ENCODE data around the gene FBXO36. TPM values are rescaled to one million over a fixed set of nuclear protein-coding genes. Genes with fewer than 3 reads are reported as not detected.

FBXO36 gene
- total RNA-seq, 4 donors from 2014 or later, result 4.7 to 17.9 (median 11.3) TPM

DNA sequence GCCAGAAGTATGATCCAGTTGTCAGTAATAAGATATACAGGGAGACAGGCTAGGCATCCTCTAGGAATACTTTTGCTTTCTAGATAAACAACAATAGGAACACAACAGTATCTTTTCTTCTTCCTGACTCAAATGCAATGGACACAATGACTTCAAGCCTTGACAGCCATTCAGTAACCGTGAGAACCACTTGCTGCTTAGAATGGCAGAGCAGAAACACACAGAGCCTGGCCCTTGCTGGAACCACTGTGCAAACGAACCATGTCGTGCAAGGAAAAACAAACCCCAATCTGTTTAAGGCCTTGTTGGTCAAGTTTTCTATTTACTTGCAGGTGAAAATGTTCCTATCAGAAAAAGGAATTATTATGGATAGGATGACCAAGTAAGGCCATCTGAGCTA lies 19.3 kb upstream of the FBXO36 start:
- Histone ChIP-seq H3K4me3 (replicated peaks in 1 of 3) (no peak overlapping the region), H3K27ac (peak overlapping the region in 1 of 3 donors; percentile 5), H3K27me3 (no peaks in the 10 kb centered on the region), H3K4me1 (peaks cover 25 to 27% of the 10 kb centered on the region in 2 donors), H3K9me3 (no peaks in the 10 kb centered on the region), H3K36me3 (peaks cover 0 to 3% of the 10 kb centered on the region in 2 donors)
- WGBS, 2 donors, result 45 to 50% methylated on average over 3 of the region's 3 CpGs
- TF ChIP-seq, protein P1, sequence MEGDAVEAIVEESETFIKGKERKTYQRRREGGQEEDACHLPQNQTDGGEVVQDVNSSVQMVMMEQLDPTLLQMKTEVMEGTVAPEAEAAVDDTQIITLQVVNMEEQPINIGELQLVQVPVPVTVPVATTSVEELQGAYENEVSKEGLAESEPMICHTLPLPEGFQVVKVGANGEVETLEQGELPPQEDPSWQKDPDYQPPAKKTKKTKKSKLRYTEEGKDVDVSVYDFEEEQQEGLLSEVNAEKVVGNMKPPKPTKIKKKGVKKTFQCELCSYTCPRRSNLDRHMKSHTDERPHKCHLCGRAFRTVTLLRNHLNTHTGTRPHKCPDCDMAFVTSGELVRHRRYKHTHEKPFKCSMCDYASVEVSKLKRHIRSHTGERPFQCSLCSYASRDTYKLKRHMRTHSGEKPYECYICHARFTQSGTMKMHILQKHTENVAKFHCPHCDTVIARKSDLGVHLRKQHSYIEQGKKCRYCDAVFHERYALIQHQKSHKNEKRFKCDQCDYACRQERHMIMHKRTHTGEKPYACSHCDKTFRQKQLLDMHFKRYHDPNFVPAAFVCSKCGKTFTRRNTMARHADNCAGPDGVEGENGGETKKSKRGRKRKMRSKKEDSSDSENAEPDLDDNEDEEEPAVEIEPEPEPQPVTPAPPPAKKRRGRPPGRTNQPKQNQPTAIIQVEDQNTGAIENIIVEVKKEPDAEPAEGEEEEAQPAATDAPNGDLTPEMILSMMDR (IDR thresholded peaks at IDR 0.05), result no peak
- TF ChIP-seq POLR2A (IDR thresholded peaks at IDR 0.05), result no peak
- DNase-seq, result peak in 1 of 2 donors; percentile 9
- intact Hi-C loops (cut with DNase I), result no loop called here

DNA sequence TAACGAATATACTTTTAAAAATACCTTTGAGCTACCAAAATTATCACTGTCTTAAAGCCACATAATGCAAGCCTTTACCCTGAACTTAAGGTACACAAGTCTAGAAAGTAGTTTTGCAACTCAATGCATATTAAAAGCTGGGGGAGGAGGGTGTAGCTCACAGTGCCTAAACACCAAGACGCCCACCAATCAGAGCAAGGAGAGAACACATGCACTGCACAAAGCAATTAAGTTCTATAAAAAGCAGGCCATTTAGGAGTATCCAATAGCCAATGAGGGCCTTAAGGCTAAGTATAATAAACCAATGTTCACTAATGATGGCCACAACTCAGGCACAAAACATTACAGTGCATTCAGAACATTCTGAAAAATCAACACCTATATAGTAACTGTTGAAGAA lies 16.7 kb upstream of the FBXO36 start:
- Histone ChIP-seq H3K27ac (no peak overlapping the region), H3K36me3 (peaks cover 0 to 6% of the 10 kb centered on the region in 2 donors), H3K9me3 (no peaks in the 10 kb centered on the region), H3K4me3 (replicated peaks in 1 of 3) (no peak overlapping the region), H3K27me3 (no peaks in the 10 kb centered on the region), H3K4me1 (peaks cover 16 to 18% of the 10 kb centered on the region in 2 donors)
- DNase-seq, result no peak
- intact Hi-C loops (cut with DNase I), result no loop called here
- 91 to 96% methylated on average over 2 of the region's 2 CpGs for WGBS, 2 donors
- TF ChIP-seq POLR2A (IDR thresholded peaks at IDR 0.05), result no peak

DNA sequence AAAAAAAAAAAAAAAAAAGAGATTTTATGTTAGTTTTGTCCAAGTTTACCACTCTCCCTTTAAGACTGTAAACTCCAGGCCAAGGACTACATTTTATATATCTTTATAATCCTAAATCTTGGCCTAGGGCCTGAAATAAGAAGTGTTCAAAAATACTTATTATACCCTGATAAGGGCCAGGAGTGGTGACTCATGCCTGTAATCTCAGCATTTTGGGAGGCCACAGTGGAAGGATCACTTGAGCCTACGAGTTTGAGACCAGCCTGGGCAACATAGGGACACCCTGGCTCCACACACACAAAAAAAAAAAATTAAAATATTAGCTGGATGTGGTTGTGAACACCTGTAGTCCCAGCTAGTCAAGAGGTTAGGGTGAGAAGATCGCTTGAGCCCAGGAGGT lies 13.2 kb upstream of the FBXO36 start:
- TF ChIP-seq POLR2A (IDR thresholded peaks at IDR 0.05), result no peak
- TF ChIP-seq, protein P1 (IDR thresholded peaks at IDR 0.05), result no peak
- Histone ChIP-seq H3K9me3 (no peaks in the 10 kb centered on the region), H3K36me3 (peaks cover 0 to 6% of the 10 kb centered on the region in 2 donors), H3K27me3 (no peaks in the 10 kb centered on the region), H3K27ac (no peak overlapping the region), H3K4me3 (replicated peaks in 1 of 3) (no peak overlapping the region), H3K4me1 (peaks cover 7 to 26% of the 10 kb centered on the region in 2 donors)
- DNase-seq, result no peak
- WGBS, 2 donors, result 84 to 87% methylated on average over 2 of the region's 2 CpGs
- intact Hi-C loops (cut with DNase I), result no loop called here

DNA sequence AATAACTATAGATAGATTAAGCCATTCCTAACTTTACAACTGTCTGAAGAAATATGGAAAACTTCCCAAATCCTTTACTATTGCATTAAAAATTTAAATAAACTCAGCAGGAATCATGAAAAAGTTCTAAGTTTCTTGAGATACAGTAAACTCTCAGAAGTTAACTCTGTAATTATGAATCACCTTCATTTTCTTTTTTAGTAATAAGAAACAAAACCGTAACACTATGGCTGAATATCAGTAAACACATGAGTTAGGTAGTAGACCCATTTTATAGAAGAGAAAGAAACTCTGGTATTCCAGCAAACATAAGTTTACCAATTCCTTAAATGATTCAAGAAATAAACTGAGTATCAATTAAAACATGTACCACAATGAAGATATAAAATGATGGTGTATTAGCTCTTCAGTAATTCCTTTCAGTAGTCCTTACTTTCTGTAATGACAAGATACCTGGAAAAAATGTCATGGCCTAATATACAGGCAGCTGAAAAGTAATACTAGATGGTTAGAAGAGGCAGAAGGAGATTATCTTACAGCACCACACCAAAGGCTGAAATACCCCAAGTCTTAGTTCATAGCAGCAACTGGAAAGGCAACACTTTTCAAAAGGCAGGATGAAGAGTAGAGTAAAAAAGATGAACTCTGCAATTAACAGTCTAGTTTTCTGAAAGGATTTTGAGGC lies 12.0 kb upstream of the FBXO36 start:
- H3K27me3 ChIP-seq, result no peaks in the 10 kb centered on the region

DNA sequence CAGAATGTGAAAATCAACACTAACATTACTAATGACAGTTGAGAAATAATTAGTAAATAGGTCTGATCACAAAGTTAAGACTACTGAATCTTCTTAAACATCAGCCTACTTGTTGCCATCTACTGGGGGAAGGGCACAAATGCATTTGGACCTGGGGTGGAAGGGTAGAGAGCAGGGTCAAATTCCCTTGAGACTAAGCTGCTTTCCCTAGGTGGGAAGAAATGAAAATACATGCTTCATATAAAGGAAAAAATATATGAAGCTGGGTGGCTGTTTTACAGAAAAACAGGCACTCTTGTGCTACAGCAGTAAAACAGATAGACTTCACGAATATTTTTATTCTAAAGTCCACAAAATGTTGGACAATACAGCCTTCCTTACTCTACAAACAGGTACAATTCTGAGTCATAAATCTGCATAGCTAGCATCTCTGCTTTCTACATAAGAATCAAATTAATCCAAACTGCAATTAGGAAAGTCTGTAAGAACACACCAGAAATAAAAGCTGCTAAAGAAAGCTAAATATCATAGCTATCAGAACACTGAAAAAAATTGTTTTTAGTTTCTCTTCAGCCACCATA lies 11.4 kb upstream of the FBXO36 start:
- H3K9me3 ChIP-seq, result no peaks in the 10 kb centered on the region
- intact Hi-C loops (cut with DNase I), result no loop called here
- peaks cover 7 to 30% of the 10 kb centered on the region in 2 donors for H3K4me1 ChIP-seq
- no peak for TF ChIP-seq POLR2A (IDR thresholded peaks at IDR 0.05)
- TF ChIP-seq, protein P1 (IDR thresholded peaks at IDR 0.05), result peak in 1 of 6 experiments; percentile 30
- no peaks in the 10 kb centered on the region for H3K27me3 ChIP-seq
- H3K36me3 ChIP-seq, result peaks cover 0 to 6% of the 10 kb centered on the region in 2 donors
- H3K27ac ChIP-seq, result no peak overlapping the region
- DNase-seq, result no peak
- 72 to 85% methylated on average over 1 of the region's 1 CpG for WGBS, 2 donors
- no peak overlapping the region for H3K4me3 ChIP-seq (replicated peaks in 1 of 3)

More for the DNA sequence above, 12.0 kb upstream of the FBXO36 start:
- Histone ChIP-seq H3K27ac (no peak overlapping the region), H3K9me3 (no peaks in the 10 kb centered on the region), H3K4me1 (peaks cover 7 to 30% of the 10 kb centered on the region in 2 donors), H3K36me3 (peaks cover 0 to 6% of the 10 kb centered on the region in 2 donors), H3K4me3 (replicated peaks in 1 of 3) (no peak overlapping the region)
- no peak for TF ChIP-seq POLR2A (IDR thresholded peaks at IDR 0.05)
- TF ChIP-seq, protein P1 (IDR thresholded peaks at IDR 0.05), result no peak
- 93 to 97% methylated on average over 1 of the region's 1 CpG for WGBS, 2 donors
- DNase-seq, result no peak
- intact Hi-C loops (cut with DNase I), result no loop called here

Measured in thyroid gland (tissue), 4 donors.